ENCODE results near the gene SORT1.
"Not testable (repeated sequence)": the region's sequence is repeated elsewhere in the genome, so short reads cannot be mapped to it uniquely, and the experiment has no call there.

SORT1 gene

DNA sequence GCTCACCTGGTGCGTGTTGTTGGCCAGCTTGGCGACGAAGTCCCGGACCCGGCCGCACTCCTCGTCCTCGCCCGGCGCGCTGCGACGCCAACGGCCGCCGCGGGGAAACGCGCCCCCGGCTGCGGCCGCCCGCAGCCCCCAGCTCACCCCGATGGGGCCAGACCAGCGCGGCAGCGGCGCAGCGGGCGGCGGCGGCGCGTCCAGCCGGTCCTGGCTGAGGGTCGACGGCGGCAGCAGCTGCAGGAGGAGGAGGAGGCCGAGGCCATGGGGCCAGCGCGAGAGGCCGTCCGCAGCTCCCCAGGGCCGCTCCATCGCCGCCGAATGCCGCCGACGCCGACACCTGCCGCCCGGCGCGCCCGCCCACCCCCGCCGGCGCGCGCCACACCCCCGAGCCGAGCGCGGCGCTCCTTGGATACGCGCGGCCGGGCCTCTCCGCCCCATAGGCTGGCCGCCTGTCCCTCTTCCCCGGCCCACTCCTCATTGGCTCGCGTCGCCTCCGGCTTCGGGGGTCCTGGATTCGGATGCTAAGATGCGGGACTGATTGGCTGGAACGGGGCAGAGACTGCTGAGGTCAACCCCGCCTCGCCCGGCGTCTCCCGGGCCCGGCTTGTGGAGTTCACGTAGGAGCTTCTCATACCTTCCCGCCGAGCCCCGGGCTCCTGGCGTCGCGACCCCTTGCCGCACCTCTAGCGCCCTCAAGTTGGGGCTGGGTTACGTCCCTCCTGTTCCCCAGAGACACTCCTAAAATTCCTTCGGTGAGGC is at the start of gene SORT1:
Gene SORT1, minus strand, starts transcription at position 338 of the 762 bp plus-strand sequence. Its CDS starts 26 bp downstream, at position 312.
- DNase-seq = peak; percentile 37

DNA sequence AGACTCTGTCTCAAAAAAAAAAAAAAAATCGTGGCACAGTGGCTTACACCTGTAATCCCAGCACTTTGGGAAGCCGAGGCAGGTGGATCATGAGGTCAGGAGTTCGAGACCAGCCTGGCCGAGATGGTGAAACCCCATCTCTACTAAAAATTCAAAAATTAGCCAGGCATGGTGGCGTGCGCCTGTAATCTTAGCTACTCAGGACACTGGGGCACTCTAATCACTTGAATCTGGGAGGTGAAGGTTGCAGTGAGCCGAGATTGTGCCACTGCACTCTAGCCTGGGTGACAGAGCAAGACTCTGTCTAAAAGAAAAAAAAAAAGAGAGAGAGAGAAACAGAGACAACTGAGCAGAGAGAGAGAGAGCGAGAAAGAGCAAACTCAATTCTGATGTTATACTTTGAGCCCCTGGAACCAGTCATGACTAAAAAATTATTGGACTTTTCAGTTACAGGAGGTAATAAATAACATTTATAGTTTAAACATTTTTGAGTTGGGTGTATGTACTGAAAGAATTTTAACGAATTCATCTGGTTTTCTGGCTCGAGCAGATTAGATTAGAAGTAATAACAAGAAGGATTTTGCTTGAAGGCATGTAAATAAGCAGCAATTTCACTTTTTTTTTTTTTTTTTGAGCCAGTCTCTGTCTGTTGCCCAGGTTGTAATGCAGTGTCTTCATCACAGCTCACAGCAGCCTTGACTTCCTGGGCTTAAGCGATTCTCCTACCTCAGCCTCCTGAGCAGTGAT is 48.4 kb upstream of the SORT1 start:
- DNase-seq = not testable (repeated sequence)

DNA sequence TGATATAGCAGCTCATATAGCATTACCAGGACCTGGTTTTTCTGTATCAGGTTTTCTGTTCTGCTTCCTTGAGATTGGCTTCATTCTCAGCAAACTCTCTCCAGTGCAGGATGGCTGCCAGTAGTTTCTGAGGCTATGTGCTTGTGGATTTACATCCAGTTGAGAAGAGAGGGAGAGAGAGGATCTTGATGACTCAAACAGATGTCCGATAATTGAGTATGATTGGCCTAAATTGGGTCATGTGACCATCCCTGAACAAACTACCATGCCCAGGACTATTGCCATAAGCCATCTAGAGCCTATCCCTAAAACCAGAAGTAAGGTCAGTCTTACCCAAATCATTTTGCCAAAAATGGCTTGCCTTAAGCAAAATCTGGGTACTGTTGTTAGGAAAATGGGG is 46.6 kb upstream of the SORT1 start:
- no peak for DNase-seq

DNA sequence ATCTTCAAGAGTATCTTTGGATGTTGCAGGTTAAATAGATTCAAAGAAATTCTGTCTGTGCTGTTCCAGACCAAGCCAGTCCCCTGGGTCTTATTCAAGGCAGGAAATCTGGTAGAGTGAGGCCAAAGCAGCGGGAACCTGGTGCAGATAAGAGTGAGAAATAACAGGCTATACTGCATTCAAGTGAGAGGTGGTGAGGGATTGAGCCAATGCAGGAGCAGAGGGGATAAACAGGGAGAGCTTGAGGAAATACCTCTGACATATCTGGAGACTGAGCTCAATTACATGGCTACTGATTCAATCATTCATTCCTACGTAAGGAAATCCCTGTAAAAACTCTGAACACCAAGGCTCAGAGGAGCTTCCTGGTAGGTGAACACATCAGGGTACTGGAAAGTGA is 45.8 kb upstream of the SORT1 start:
- DNase-seq = no peak

GRCh38 chr1:109441069-109441468 is 43.4 kb upstream of the SORT1 start:
- DNase-seq = no peak

DNA sequence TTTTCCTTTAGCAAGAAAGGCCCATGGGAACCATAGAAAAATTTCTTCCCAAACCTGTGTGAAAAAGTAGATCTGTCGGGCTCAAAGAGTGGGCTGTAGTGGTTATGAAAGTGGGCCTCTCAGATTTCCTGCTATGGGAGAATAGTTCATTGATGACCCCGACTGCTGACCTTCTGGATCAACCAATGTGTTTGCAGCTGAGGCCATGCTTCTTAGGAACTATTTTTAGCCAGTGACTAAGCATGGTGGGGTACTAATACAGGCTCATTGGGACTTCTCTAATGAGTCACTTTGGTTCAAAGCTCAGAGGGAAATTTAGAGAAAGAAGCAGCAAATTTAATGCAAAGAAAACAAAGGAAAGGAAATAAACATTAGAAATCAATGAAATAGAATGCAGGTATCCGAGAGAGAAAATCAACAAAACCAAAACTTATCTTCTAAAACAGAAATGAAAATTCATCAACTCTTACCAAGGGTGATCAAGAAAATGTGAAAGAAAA is 41.1 kb upstream of the SORT1 start:
- no peak for DNase-seq

GRCh38 chr1:109434484-109434883 is 36.8 kb upstream of the SORT1 start:
- DNase-seq = no peak

GRCh38 chr1:109433322-109433721 is 35.6 kb upstream of the SORT1 start:
- no peak for DNase-seq

DNA sequence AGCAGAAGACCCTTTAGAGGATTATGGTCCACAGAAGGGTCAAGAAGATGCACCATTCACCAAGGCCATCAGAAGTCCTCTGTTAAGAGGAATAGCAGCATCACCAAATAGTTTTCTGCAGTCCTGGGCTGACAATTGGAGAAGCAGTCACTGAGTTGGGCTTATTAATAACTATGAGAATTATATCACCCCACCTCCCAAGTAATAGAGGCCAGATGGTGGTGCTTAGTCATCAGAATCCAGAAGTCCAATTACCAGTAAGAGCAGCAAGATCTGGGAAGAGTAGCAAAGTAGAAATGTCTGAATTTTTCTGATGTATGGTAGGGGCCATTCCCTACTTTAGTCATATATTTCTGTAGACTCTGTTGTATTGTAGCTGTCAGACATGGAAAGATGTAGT is 34.6 kb upstream of the SORT1 start:
- no peak for DNase-seq

- DNase-seq = no peak
Measured at GRCh38 chr1:109427171-109427467, 29.4 kb upstream of the SORT1 start.

DNA sequence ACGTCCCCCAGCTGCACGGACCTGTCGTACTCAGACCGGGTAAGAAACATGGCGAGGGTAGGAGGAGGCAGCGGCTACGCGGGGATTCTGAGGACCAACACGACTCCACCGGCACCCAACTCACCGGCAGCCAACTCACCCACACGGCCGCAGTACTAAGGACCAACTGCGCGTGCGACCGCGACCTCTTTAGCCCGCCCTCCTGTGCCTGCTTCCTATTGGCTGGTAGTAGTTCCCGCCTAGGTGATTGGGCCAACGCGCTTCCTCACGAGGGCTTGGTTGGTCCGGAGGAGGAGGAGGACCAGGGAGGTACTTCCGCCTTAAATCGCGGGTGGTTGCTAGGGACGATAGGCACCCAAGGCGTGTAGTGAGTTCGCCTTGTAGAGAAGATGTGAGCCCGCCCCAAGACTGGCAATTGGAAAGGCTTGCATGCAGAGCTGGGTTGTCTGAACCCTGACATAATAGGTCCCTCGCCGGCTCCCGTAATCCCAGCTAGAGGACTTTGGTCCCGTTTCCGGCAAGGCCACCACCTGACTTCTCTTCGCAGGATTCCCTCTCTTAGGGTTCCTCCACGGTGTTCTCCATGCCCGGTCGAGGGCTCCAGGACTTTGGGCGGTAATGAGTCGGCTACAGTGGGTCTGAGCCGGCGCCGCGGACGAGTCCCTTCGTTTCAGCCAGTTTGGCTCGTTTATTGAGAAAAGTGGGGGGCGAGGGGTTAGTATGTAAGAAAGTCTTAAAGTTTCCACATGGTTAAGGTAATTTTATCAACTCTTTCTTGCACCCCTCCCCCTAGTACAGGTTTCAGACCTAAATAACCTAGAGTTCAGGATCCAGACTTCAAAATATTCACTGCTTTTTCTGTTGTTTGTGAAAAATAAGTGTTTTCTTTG is 28.8 kb upstream of the SORT1 start, which contains the start of gene PSMA5:
Gene PSMA5, minus strand, starts transcription at position 168 of the 890 bp plus-strand sequence. Its CDS starts 118 bp downstream, at position 50.
- DNase-seq = peak; percentile 98

DNA sequence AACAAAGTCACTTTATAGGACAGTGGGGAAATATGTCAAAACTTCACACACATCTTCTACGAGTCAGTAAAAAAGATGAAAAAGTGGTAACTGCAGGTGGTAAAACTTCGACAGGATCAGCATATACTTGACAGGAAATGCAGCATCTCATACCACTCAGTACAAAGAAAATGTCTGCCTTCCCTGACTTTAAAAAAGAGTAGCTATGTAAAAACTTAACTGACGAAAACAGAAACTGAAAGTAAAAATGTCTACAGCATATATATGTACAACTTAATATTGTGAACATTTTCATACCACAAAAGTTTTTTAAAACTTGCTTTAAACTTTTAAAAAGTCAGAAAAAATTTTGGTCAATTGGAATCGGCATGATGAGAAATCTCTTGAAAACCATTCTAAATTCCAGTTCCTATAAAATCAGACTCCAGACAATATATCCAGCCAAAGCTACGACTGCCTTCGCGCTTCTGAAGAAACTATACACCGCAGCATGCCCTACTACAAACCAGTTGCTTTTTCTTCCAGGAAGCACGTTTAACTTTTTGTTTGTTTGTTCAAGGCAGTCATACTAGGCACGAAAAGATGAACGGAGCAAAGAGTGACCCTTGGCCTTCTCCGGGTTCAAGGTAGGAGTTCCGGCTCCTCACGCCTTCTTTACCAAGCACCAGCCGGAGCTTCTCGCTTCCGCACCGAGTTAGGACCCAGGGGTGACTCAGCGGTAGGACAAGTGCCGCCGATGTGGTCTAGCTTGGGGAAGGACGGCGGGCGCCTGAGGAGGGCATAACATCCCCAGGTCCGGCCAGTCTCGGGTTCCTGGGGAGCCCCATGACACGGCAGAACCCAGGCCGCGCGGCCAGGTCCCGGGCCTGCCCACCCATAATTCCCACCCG is 27.9 kb upstream of the SORT1 start:
- peak; percentile 66 for DNase-seq

GRCh38 chr1:109423498-109423897 is 25.8 kb upstream of the SORT1 start:
- no peak for DNase-seq

DNA sequence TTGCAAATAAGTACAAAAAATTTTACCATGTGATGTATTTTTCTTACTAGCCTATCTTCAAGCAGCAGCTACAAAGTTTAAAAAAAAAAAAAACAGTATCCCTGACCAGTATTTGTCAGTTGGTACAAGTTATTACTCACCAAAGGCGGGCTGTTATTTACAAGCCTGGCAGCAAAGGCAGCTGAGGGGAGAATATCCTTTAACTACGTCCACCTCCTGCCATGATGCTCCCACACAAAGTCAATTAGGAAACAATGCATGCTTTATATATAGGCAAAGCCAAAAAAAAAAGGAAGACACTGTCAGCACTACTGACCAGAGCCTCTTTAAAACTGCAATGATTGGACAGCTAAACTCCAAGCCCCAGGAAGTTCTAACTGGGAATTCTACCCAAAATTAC is 14.8 kb upstream of the SORT1 start:
- DNase-seq = no peak

DNA sequence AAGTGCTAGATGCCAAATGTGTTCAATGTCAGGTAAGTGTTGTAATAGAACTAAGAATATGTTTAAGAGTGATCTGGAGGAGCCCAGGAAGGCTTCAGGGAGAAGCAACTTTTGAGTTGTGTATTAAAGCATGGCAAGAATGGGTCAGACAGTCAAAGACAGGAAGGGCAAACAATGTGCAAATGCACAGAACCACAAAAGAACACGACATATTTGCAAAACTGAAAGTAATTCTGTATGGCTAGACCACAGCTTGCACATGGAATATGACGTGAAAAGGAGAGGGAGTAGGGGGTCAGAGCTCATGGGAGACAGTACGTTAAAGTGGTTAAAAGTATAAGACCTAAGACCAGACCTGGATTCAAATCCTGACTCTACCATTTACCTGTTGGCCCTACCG is 7.1 kb upstream of the SORT1 start:
- DNase-seq = no peak

DNA sequence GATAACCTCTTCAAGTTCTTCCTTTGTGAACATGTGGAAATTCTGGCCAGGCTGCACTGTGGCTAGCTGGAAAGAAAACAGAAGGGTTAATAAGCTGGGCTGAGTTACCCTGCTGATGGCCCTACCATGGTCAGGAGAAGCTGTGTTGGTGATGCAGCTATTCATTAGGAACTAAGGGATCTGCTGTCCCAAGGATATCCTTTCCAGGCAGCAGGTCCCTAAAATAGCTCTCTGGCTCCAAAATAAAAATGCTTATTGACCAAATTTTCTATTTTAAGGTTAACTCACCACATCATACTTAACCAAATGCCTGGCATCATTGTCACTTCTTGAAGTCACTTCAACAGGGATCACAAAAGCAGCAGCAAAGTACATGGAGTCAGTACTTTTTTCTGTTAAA is 4.3 kb upstream of the SORT1 start:
- no peak for DNase-seq

DNA sequence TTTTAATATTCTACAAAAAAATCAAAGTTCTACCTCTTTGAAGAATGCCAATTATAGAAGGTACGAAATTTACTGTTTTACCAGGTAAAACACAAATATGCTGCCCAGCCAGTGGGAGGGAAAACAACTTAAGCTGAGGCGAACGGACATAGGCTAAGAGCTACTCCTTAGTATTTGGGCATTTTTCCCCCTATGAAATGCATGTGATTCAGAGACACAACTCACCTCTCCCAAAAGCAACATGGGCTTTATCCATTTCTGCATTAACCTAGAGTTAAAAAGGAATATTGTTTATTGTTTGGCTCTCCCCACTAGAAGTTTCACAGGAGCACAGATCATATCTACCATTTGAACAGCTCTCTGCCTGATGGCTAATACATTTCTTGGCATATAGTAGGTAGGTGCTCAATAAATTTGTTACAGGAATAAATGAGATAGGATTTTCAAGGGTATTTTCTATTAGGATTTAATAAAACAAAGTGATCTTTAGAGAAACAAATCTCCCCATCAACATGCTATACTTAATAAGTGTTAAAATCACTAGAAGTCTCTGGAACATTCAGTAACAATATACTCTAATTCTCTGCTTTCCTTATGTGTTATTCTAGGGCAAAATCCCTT is 2.4 kb upstream of the SORT1 start:
- DNase-seq = no peak

- peak; percentile 72 for DNase-seq
Measured at GRCh38 chr1:109399326-109399957, 1.7 kb upstream of the SORT1 start.

DNA sequence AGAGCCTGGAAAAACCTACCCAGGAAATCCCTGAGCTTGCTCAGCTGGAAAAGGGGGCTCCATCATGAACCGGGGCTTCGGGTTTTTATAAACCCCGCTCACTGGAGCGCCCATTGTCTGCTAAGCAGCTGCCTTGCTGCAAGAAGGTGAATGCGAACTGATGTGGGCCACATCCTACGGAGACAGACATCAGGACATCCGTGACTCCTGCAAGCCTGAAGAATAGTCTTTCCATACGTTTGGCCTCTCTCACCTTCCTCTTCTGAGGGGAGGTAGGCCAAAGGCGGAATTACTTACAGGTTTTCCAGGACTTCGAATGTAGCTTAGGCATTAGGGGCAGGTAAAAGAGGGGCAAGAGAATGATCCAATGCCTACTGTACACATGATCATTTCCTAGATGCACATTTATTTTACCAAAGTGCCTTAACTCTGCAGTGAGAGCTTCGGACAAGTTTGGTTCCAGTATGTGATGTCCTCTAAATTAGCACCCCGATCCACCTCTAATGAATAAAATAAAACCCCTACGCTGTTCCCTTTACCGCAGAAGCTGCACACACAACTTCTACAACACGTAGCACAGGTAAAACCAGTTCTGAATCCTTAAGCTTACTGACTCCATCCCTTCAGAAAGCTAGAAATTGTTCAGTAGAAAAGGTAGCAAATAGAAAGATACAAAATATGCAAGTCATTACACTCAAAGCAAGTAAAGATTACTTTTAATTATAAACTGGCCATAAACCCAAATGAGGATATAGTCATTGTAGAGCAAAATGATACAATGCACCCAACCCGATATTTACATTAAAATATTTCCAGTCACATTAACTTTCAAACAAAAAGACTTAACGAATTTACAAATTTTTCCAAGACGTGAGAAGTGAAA is 866 bp upstream of the SORT1 start:
- no peak for DNase-seq
